A549 (cell line): ENCODE measurements around the gene TMEM8B.

Experiments
- CEBPB ChIP-seq, 2 experiments: fragments of >200 bp in 1 of 2; sonication (Bioruptor Twin) in 1 of 2; formaldehyde crosslinking in 1 of 2; IDR thresholded peaks; 2 replicates each; pipeline ENCODE4 v1.6.1; 2012 to 2016
- POLR2A ChIP-seq: IDR thresholded peaks from 2 replicates; pipeline ENCODE4 v1.6.1; 2012; ENCODE audit warnings: mild to moderate bottlenecking, low read length
- RCOR1 ChIP-seq: fragments of 150-350 bp; IDR thresholded peaks from 2 replicates; pipeline ENCODE4 v1.6.1; 2014; ENCODE audit warnings: antibody characterized with exemption, low read length, low read depth
- TP53 ChIP-seq: fragments of 250-450 bp; sonication (Bioruptor Pico); IDR thresholded peaks from 2 replicates; pipeline ENCODE4 v1.5.0; 2021; ENCODE audit warnings: mild to moderate bottlenecking, moderate library complexity
- ZFP36 ChIP-seq: fragments of 450-650 bp; IDR thresholded peaks from 2 replicates; pipeline ENCODE4 v1.6.1; 2014; ENCODE audit warnings: borderline replicate concordance; ENCODE audit not compliant: partially characterized antibody
- TF ChIP-seq, protein P1 (sequence below): fragments of >200 bp; sonication (Bioruptor Twin); formaldehyde crosslinking; IDR thresholded peaks from 3 replicates; pipeline ENCODE4 v1.5.1; 2016

DNA sequence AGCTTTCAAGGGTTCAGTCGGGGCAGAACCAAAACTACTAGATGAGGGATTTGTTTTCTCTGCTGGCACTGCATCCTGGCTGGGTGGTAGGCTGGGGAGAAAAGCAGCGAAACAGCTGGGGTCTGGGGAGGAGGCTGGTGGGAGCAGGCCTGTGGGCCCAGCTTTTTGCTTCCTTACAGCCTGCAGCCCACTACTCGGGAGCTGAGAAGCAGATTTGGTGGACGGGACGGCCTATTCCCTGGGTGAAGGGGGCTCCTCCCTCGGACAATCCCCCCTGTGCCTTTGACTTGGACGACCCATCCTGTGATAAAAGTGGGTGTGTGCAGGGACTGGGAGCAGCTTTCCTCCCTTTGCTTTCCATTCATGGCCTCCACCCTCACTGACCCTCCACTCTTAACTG lies 28.5 kb upstream of the TMEM8B start:
- TF ChIP-seq, protein P1, sequence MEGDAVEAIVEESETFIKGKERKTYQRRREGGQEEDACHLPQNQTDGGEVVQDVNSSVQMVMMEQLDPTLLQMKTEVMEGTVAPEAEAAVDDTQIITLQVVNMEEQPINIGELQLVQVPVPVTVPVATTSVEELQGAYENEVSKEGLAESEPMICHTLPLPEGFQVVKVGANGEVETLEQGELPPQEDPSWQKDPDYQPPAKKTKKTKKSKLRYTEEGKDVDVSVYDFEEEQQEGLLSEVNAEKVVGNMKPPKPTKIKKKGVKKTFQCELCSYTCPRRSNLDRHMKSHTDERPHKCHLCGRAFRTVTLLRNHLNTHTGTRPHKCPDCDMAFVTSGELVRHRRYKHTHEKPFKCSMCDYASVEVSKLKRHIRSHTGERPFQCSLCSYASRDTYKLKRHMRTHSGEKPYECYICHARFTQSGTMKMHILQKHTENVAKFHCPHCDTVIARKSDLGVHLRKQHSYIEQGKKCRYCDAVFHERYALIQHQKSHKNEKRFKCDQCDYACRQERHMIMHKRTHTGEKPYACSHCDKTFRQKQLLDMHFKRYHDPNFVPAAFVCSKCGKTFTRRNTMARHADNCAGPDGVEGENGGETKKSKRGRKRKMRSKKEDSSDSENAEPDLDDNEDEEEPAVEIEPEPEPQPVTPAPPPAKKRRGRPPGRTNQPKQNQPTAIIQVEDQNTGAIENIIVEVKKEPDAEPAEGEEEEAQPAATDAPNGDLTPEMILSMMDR = no peak
- TF ChIP-seq RCOR1 = no peak
- no peak for TF ChIP-seq TP53 (CRISPR knock-in tag)
- no peak for TF ChIP-seq CEBPB (IDR thresholded peaks at IDR 0.05)
- no peak for TF ChIP-seq ZFP36
- no peak for TF ChIP-seq POLR2A
